GM20000 (cell line): ENCODE results near the gene KCNIP1.

Source experiments
- DNase-seq: peaks from one replicate; pipeline ENCODE4 v3.0.0; 2012; ENCODE audit warnings: low spot score
- CTCF ChIP-seq: IDR thresholded peaks from 2 replicates; pipeline ENCODE4 v1.5.1; 2012; ENCODE audit warnings: mild to moderate bottlenecking, control low read depth; ENCODE audit errors: extremely low read depth, missing control alignments

Gene KCNIP1

GRCh38 chr5:170525470-170526211, 21.8 kb downstream of the KCNIP1 start:
- no peak for DNase-seq
- no peak for TF ChIP-seq CTCF

- no peak for TF ChIP-seq CTCF
- DNase-seq: no peak
Observed at GRCh38 chr5:170527991-170528390, 24.2 kb downstream of the KCNIP1 start.

- no peak for DNase-seq
- no peak for TF ChIP-seq CTCF
Observed at GRCh38 chr5:170528976-170529375, 25.2 kb downstream of the KCNIP1 start.

- TF ChIP-seq CTCF: no peak
- no peak for DNase-seq
Observed at GRCh38 chr5:170532935-170533334, 29.1 kb downstream of the KCNIP1 start.

- no peak for DNase-seq
- TF ChIP-seq CTCF: no peak
Observed at GRCh38 chr5:170533383-170533782, 29.6 kb downstream of the KCNIP1 start.

GRCh38 chr5:170534177-170534576, 30.4 kb downstream of the KCNIP1 start:
- DNase-seq: no peak
- no peak for TF ChIP-seq CTCF

- DNase-seq: no peak
Observed at GRCh38 chr5:170534941-170535340, 31.1 kb downstream of the KCNIP1 start.

More at GRCh38 chr5:170534941-170535340, 31.1 kb downstream of the KCNIP1 start:
- TF ChIP-seq CTCF: no peak
